ENCODE results near the gene B4GALNT2. TPM values are rescaled to one million over a fixed set of nuclear protein-coding genes. Genes with fewer than 3 reads are reported as not detected.
A peak's percentile ranks its signal among the peaks of the same experiment; 100 is the strongest.

The B4GALNT2 gene
- total RNA-seq, 1 donor from 2014 or later: not detected

GRCh38 chr17:49191409-49191916, 58.9 kb downstream of the B4GALNT2 start:
- no peak for TF ChIP-seq CTCF (IDR thresholded peaks at IDR 0.05; ENCODE audit: borderline replicate concordance)

GRCh38 chr17:49191917-49192741, 59.6 kb downstream of the B4GALNT2 start:
- Histone ChIP-seq H3K27me3 (ENCODE audit: low read depth) (no peaks in the 10 kb centered on the region), H3K36me3 (no peaks in the 10 kb centered on the region), H3K4me1 (peaks cover 20% of the 10 kb centered on the region), H3K27ac (replicated peaks) (peak overlapping the region; percentile 97), H3K9me3 (replicated peaks) (no peaks in the 10 kb centered on the region), H3K4me3 (peak overlapping the region; percentile 77)
- peak; percentile 43 for TF ChIP-seq CTCF (IDR thresholded peaks at IDR 0.05; ENCODE audit: borderline replicate concordance)
- intact Hi-C loops (cut with micrococcal nuclease): no loop called here
- DNase-seq: peak; percentile 89

More at GRCh38 chr17:49191409-49191916, 58.9 kb downstream of the B4GALNT2 start:
- Histone ChIP-seq H3K4me3 (peak overlapping the region; percentile 77), H3K27ac (replicated peaks) (peak overlapping the region; percentile 97), H3K36me3 (no peaks in the 10 kb centered on the region), H3K4me1 (peaks cover 20% of the 10 kb centered on the region), H3K27me3 (ENCODE audit: low read depth) (no peaks in the 10 kb centered on the region), H3K9me3 (replicated peaks) (no peaks in the 10 kb centered on the region)
- intact Hi-C loops (cut with micrococcal nuclease): no loop called here
- no peak for DNase-seq

GRCh38 chr17:49193513-49194296, 61.1 kb downstream of the B4GALNT2 start:
- Histone ChIP-seq H3K27me3 (ENCODE audit: low read depth) (no peaks in the 10 kb centered on the region), H3K9me3 (replicated peaks) (no peaks in the 10 kb centered on the region), H3K4me1 (peaks cover 20% of the 10 kb centered on the region), H3K27ac (replicated peaks) (peak overlapping the region; percentile 97), H3K4me3 (peak overlapping the region; percentile 77), H3K36me3 (no peaks in the 10 kb centered on the region)
- no peak for TF ChIP-seq CTCF (IDR thresholded peaks at IDR 0.05; ENCODE audit: borderline replicate concordance)
- no peak for DNase-seq
- intact Hi-C loops (cut with micrococcal nuclease): no loop called here

- H3K4me1 ChIP-seq: peaks cover 20% of the 10 kb centered on the region
- no peak for TF ChIP-seq CTCF (IDR thresholded peaks at IDR 0.05; ENCODE audit: borderline replicate concordance)
- H3K36me3 ChIP-seq: no peaks in the 10 kb centered on the region
- intact Hi-C loops (cut with micrococcal nuclease): no loop called here
- no peaks in the 10 kb centered on the region for H3K9me3 ChIP-seq (replicated peaks)
- H3K27me3 ChIP-seq (ENCODE audit: low read depth): no peaks in the 10 kb centered on the region
- H3K27ac ChIP-seq (replicated peaks): no peak overlapping the region
- H3K4me3 ChIP-seq: no peak overlapping the region
- no peak for DNase-seq
Observed at GRCh38 chr17:49194297-49194607, 61.7 kb downstream of the B4GALNT2 start.

GRCh38 chr17:49195751-49196150, 63.2 kb downstream of the B4GALNT2 start:
- H3K9me3 ChIP-seq (replicated peaks): no peaks in the 10 kb centered on the region
- no peak overlapping the region for H3K27ac ChIP-seq (replicated peaks)
- no peak for TF ChIP-seq CTCF (IDR thresholded peaks at IDR 0.05; ENCODE audit: borderline replicate concordance)
- no peaks in the 10 kb centered on the region for H3K27me3 ChIP-seq (ENCODE audit: low read depth)
- no peak overlapping the region for H3K4me3 ChIP-seq
- DNase-seq: no peak
- H3K36me3 ChIP-seq: no peaks in the 10 kb centered on the region
- H3K4me1 ChIP-seq: peaks cover 20% of the 10 kb centered on the region
- intact Hi-C loops (cut with micrococcal nuclease): no loop called here

All from left ventricle myocardium inferior (tissue), 1 donor.